OCI-LY7 (cell line): Measurements from ENCODE around the gene FN1. TPM values are rescaled to one million over a fixed set of nuclear protein-coding genes. Genes with fewer than 3 reads are reported as not detected.

ENCODE experiments used
- BruUV-seq: library from RNA; stranded (reverse); fragments of 400-500 nt; replicated peaks from 2 replicates; lab custom pipeline; 2021; lab: Mats Ljungman, UMichigan
- CTCF ChIA-PET: fragments of 300-600 bp; sonication (Branson Sonifier 250); formaldehyde crosslinking; loops from one replicate; lab custom pipeline; 2022; ENCODE audit warnings: antibody characterized with exemption; ENCODE audit not compliant: unreplicated experiment; lab: Charles Lee
- POLR2A ChIA-PET: fragments of 300-600 bp; sonication (Branson Sonifier 250); formaldehyde crosslinking; loops from one replicate; lab custom pipeline; 2022; ENCODE audit warnings: antibody characterized with exemption; lab: Charles Lee
- DNase-seq: peaks from one replicate; pipeline ENCODE4 v3.0.0-alpha.2; 2015; ENCODE audit warnings: low spot score
- H2AFZ ChIP-seq: fragments of 200-600 bp; sonication (generic), shearing (Covaris generic); 2 replicates; pipeline ENCODE4 v1.6.1; 2014; ENCODE audit warnings: mild to moderate bottlenecking, antibody characterized with exemption, low read length, moderate library complexity
- H3K27ac ChIP-seq: fragments of 200-600 bp; sonication (generic); 2 replicates; pipeline ENCODE4 v1.5.1; 2014; ENCODE audit warnings: mixed run types, low read depth, mild to moderate bottlenecking, moderate library complexity, low read length, inconsistent platforms; ENCODE audit not compliant: poor library complexity, severe bottlenecking
- H3K36me3 ChIP-seq: fragments of 200-600 bp; sonication (generic); 2 replicates; pipeline ENCODE4 v1.6.1; 2014; ENCODE audit warnings: mild to moderate bottlenecking, antibody characterized with exemption, low read length, moderate library complexity, mixed read lengths; ENCODE audit not compliant: insufficient read depth
- H3K4me1 ChIP-seq: fragments of 200-600 bp; sonication (generic); 2 replicates; pipeline ENCODE4 v1.5.1; 2014; ENCODE audit warnings: mild to moderate bottlenecking, low read length; ENCODE audit not compliant: insufficient read depth, poor library complexity, severe bottlenecking
- H3K4me2 ChIP-seq: fragments of 200-600 bp; sonication (generic); 2 replicates; pipeline ENCODE4 v1.6.1; 2014; ENCODE audit warnings: mild to moderate bottlenecking, low read length
- H3K4me3 ChIP-seq: fragments of 200-600 bp; sonication (generic); 2 replicates; pipeline ENCODE4 v1.5.1; 2014; ENCODE audit warnings: mild to moderate bottlenecking, low read depth, low read length; ENCODE audit not compliant: poor library complexity, severe bottlenecking
- H3K79me2 ChIP-seq: fragments of 200-600 bp; sonication (generic); 2 replicates; pipeline ENCODE4 v1.6.1; 2016; ENCODE audit warnings: low read depth, mild to moderate bottlenecking, low read length, moderate library complexity, mixed read lengths; ENCODE audit not compliant: insufficient read depth
- H3K9me2 ChIP-seq: fragments of 200-600 bp; sonication (generic); 2 replicates; pipeline ENCODE4 v1.6.1; 2016; ENCODE audit warnings: mild to moderate bottlenecking, low read length, mixed read lengths; ENCODE audit not compliant: insufficient read depth
- H3K9me3 ChIP-seq: fragments of 200-600 bp; sonication (generic); 2 replicates; pipeline ENCODE4 v1.6.1; 2014; ENCODE audit warnings: mild to moderate bottlenecking, mixed run types, low read length, mixed read lengths
- H4K20me1 ChIP-seq: fragments of 200-600 bp; sonication (generic); 2 replicates; pipeline ENCODE4 v1.6.1; 2014; ENCODE audit warnings: mild to moderate bottlenecking, antibody characterized with exemption, low read length, moderate library complexity, mixed read lengths; ENCODE audit not compliant: insufficient read depth
- CTCF ChIP-seq: fragments of 200-600 bp; sonication (generic); conservative IDR thresholded peaks from 2 replicates; pipeline ENCODE4 v1.5.1; 2014; ENCODE audit warnings: mild to moderate bottlenecking, antibody characterized with exemption, low read length, moderate library complexity, mixed read lengths
- EZH2phosphoT487 ChIP-seq: fragments of 200-600 bp; sonication (generic); IDR thresholded peaks from 2 replicates; pipeline ENCODE4 v1.6.1; 2018; ENCODE audit warnings: low read depth, borderline replicate concordance, mild to moderate bottlenecking, mixed run types, antibody characterized with exemption, low read length, moderate library complexity, mixed read lengths
- intact Hi-C: fragments of 100-400 bp; cut with micrococcal nuclease; formaldehyde crosslinking; loops from one replicate; pipeline ENCODE4 v1.10.0; 2022; ENCODE audit not compliant: unreplicated experiment
- total RNA-seq, 2 experiments: library from RNA; depleted of rRNA in 1 of 2; stranded (reverse); fragments of >200 nt in 1 of 2; shearing (Covaris generic) in 1 of 2; gene quantifications; 2 replicates each; pipeline ENCODE4 v1.2.3, GENCODE V29; 2014 to 2022

The FN1 gene
- total RNA-seq, 2 experiments from 2014 or later = 1.3 TPM; not detected in 1

- intact Hi-C loops = no loop called here
- Histone ChIP-seq H3K36me3 (peaks cover 81% of the 10 kb centered on the region), H3K9me2 (no peaks in the 10 kb centered on the region), H3K4me3 (no peak overlapping the region), H4K20me1 (no peaks in the 10 kb centered on the region), H3K9me3 (no peaks in the 10 kb centered on the region), H3K4me2 (no peak overlapping the region), H3K27ac (no peak overlapping the region), H3K79me2 (no peaks in the 10 kb centered on the region), H2AFZ (no peak overlapping the region), H3K4me1 (no peaks in the 10 kb centered on the region)
- ChIA-PET CTCF (no interaction called here), POLR2A (interaction anchor here (0.6 to 0.7 kb wide), 2 partner anchors 20 to 71 kb away, joined by 3 read pairs; no protein-coding TSS in a partner anchor)
- BruUV-seq = no TSS peak
- TF ChIP-seq CTCF (no peak), EZH2phosphoT487 (no peak)
- DNase-seq = no peak
Observed at GRCh38 chr2:215359576-215359922, 76.3 kb downstream of the FN1 start.

DNA sequence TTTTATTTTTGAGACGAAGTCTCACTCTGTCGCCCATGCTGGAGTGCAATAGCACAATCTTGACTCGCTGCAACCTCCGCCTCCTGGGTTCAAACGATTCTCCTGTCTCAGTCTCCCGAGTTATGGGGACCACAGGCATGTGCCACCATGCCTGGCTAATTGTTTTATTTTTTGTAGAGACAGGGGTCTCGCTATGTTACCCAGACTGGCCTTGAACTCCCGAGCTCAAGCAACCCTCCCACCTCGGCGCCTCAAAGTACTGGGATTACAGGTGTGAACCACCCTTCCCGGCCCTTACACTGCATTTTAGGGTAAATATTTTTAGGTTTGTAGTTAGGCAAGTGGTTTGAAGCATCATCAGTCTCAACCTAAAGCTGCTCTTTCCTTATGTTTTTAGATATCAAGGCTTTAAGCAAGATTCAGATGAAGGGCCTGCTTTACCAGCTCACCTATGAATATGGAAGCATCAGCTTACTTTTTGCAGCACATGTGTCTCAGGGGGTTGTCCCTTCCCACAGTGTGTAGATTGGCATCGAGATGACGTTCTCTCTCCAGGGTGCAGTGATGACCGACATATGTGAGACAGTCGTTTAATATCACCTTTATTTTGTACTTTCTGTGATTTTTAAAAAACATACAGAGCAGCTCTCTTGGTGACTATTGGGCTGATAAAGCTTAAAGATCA, 76.8 kb downstream of the FN1 start:
- POLR2A ChIA-PET = interaction anchor here (0.6 to 0.7 kb wide), 2 partner anchors 19 to 70 kb away, joined by 3 read pairs; no protein-coding TSS in a partner anchor
- no peaks in the 10 kb centered on the region for H3K9me3 ChIP-seq
- CTCF ChIA-PET = no interaction called here
- DNase-seq = no peak
- no peak overlapping the region for H3K27ac ChIP-seq
- no peak overlapping the region for H3K4me2 ChIP-seq
- intact Hi-C loops = no loop called here
- H4K20me1 ChIP-seq = no peaks in the 10 kb centered on the region
- H2AFZ ChIP-seq = no peak overlapping the region
- H3K79me2 ChIP-seq = no peaks in the 10 kb centered on the region
- BruUV-seq = no TSS peak
- H3K4me3 ChIP-seq = no peak overlapping the region
- H3K36me3 ChIP-seq = peaks cover 76% of the 10 kb centered on the region
- TF ChIP-seq CTCF (no peak), EZH2phosphoT487 (no peak)
- H3K4me1 ChIP-seq = no peaks in the 10 kb centered on the region
- H3K9me2 ChIP-seq = no peaks in the 10 kb centered on the region

DNA sequence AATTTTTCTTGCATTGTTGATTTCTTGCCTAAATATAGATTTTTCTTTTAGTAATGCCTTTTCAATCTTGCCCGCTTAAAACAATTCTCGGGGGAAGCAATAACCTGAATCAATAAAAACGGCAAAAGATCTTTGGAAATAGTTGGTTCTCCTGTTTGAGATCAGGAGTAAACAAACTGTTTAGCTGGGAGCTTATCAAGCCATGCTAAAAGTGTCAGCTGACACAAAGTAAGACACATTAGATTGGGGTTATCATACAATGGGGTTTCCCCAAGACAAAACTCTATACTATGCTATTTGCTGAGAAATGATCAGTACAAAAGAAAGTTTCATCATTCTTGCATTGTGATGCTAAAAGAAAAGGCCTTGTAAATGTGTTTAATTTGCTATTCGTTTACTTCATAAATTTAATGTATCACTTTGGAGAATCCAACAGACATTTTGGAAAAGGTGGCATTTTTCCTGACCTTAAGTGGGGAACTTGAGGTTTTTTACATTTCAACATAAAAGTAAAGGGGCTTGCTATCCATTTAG, 77.5 kb downstream of the FN1 start:
- no TSS peak for BruUV-seq
- H2AFZ ChIP-seq = no peak overlapping the region
- TF ChIP-seq CTCF (no peak), EZH2phosphoT487 (no peak)
- H4K20me1 ChIP-seq = no peaks in the 10 kb centered on the region
- no peaks in the 10 kb centered on the region for H3K4me1 ChIP-seq
- POLR2A ChIA-PET = no interaction called here
- no peak overlapping the region for H3K27ac ChIP-seq
- CTCF ChIA-PET = no interaction called here
- H3K4me2 ChIP-seq = no peak overlapping the region
- H3K4me3 ChIP-seq = no peak overlapping the region
- no peaks in the 10 kb centered on the region for H3K79me2 ChIP-seq
- H3K36me3 ChIP-seq = peaks cover 76% of the 10 kb centered on the region
- intact Hi-C loops = no loop called here
- DNase-seq = no peak
- no peaks in the 10 kb centered on the region for H3K9me3 ChIP-seq
- H3K9me2 ChIP-seq = no peaks in the 10 kb centered on the region
